Spinal cord (tissue), 10 donors: ENCODE measurements around the gene BSN. TPM values are rescaled to one million over a fixed set of nuclear protein-coding genes. Genes with fewer than 3 reads are reported as not detected.

Experiments
- DNase-seq, 6 donors: peaks; one replicate each; pipeline versions ENCODE4 v3.0.0 to v3.0.0-alpha.2; 2013 to 2015; ENCODE audit warnings: low spot score in 6 of 6, low read depth in 4 of 6
- H3K27ac ChIP-seq: one replicate; pipeline ENCODE4 v1.5.1; 2013; ENCODE audit warnings: low read depth, low read length, control low read depth
- H3K27me3 ChIP-seq: one replicate; pipeline ENCODE4 v1.6.1; 2013; ENCODE audit warnings: low read length; ENCODE audit not compliant: control insufficient read depth, insufficient read depth
- H3K36me3 ChIP-seq: one replicate; pipeline ENCODE4 v1.6.1; 2013; ENCODE audit warnings: low read length; ENCODE audit not compliant: control insufficient read depth, insufficient read depth
- H3K4me1 ChIP-seq: one replicate; pipeline ENCODE4 v1.6.1; 2013; ENCODE audit warnings: low read length; ENCODE audit not compliant: control insufficient read depth, insufficient read depth
- H3K4me3 ChIP-seq: one replicate; pipeline ENCODE4 v1.5.1; 2013; ENCODE audit warnings: low read depth, low read length, control low read depth
- H3K9me3 ChIP-seq: one replicate; pipeline ENCODE4 v1.6.1; 2013; ENCODE audit warnings: low read length; ENCODE audit not compliant: control insufficient read depth, insufficient read depth
- WGBS: methylation state at CpG from one replicate; pipeline ENCODE4 v1.1.5; 2013; ENCODE audit warnings: missing lambda C conversion rate; ENCODE audit not compliant: insufficient coverage; 5-methylcytosine and 5-hydroxymethylcytosine counted together
- polyA plus RNA-seq, 2 donors: library from polyadenylated mRNA; unstranded; fragments of 120-200 nt; gene quantifications; one replicate each; pipeline ENCODE4 v1.2.1, GENCODE V29; 2013; ENCODE audit not compliant: insufficient read length in 2 of 2
- total RNA-seq, 2 donors: library from RNA; depleted of rRNA in 1 of 2; stranded (reverse); fragments of 120-200 nt in 1 of 2; fragments of >200 nt in 1 of 2; gene quantifications; one replicate each; pipeline versions ENCODE4 v1.2.3 to v1.2.4, GENCODE V29; 2013 to 2014
- donor health status: healthy.

Gene BSN
- total and polyA plus RNA-seq, 4 donors, result 6.9 to 19.4 (median 16.1) TPM

GRCh38 chr3:49655731-49656285 lies 101.5 kb downstream of the BSN start:
- peaks cover 20% of the 10 kb centered on the region for H3K4me1 ChIP-seq
- H3K4me3 ChIP-seq, result no peak overlapping the region
- no peak for DNase-seq
- WGBS, result 95% methylated on average over 19 of the region's 19 CpGs
- no peak overlapping the region for H3K27ac ChIP-seq
- H3K9me3 ChIP-seq, result no peaks in the 10 kb centered on the region
- no peaks in the 10 kb centered on the region for H3K27me3 ChIP-seq
- peaks cover 91% of the 10 kb centered on the region for H3K36me3 ChIP-seq

GRCh38 chr3:49656541-49657112 lies 102.3 kb downstream of the BSN start:
- no peak for DNase-seq
- Histone ChIP-seq H3K9me3 (no peaks in the 10 kb centered on the region), H3K4me1 (peaks cover 20% of the 10 kb centered on the region), H3K4me3 (no peak overlapping the region), H3K27me3 (no peaks in the 10 kb centered on the region), H3K27ac (no peak overlapping the region), H3K36me3 (peaks cover 91% of the 10 kb centered on the region)
- 66% methylated on average over 18 of the region's 18 CpGs for WGBS

- peaks cover 20% of the 10 kb centered on the region for H3K4me1 ChIP-seq
- 94% methylated on average over 36 of the region's 36 CpGs for WGBS
- no peak overlapping the region for H3K27ac ChIP-seq
- H3K27me3 ChIP-seq, result no peaks in the 10 kb centered on the region
- H3K36me3 ChIP-seq, result peaks cover 90% of the 10 kb centered on the region
- no peak overlapping the region for H3K4me3 ChIP-seq
- DNase-seq, result no peak
- no peaks in the 10 kb centered on the region for H3K9me3 ChIP-seq
These were observed 103.1 kb downstream of the BSN start for GRCh38 chr3:49657208-49657915.

- Histone ChIP-seq H3K9me3 (no peaks in the 10 kb centered on the region), H3K4me3 (no peak overlapping the region), H3K36me3 (peaks cover 90% of the 10 kb centered on the region), H3K27me3 (no peaks in the 10 kb centered on the region), H3K27ac (no peak overlapping the region), H3K4me1 (peaks cover 20% of the 10 kb centered on the region)
- WGBS, result 42% methylated on average over 1 of the region's 2 CpGs
- peak in 5 of 6 donors; percentile 35 to 69 (median 35) for DNase-seq
These were observed 104.4 kb downstream of the BSN start for GRCh38 chr3:49658711-49659110.

- 86% methylated on average over 4 of the region's 4 CpGs for WGBS
- peaks cover 26% of the 10 kb centered on the region for H3K4me1 ChIP-seq
- H3K9me3 ChIP-seq, result no peaks in the 10 kb centered on the region
- no peaks in the 10 kb centered on the region for H3K27me3 ChIP-seq
- DNase-seq, result no peak
- H3K27ac ChIP-seq, result no peak overlapping the region
- no peak overlapping the region for H3K4me3 ChIP-seq
- peaks cover 90% of the 10 kb centered on the region for H3K36me3 ChIP-seq
These were observed 105.5 kb downstream of the BSN start for GRCh38 chr3:49659756-49660155.

- Histone ChIP-seq H3K27me3 (no peaks in the 10 kb centered on the region), H3K36me3 (peaks cover 88% of the 10 kb centered on the region), H3K4me1 (peaks cover 32% of the 10 kb centered on the region), H3K27ac (no peak overlapping the region), H3K4me3 (no peak overlapping the region), H3K9me3 (no peaks in the 10 kb centered on the region)
- DNase-seq, result no peak
- 92% methylated on average over 14 of the region's 14 CpGs for WGBS
These were observed 107.0 kb downstream of the BSN start for GRCh38 chr3:49661281-49661680.

- DNase-seq, result no peak
- 89% methylated on average over 22 of the region's 22 CpGs for WGBS
- Histone ChIP-seq H3K4me1 (peaks cover 37% of the 10 kb centered on the region), H3K27me3 (no peaks in the 10 kb centered on the region), H3K36me3 (peaks cover 85% of the 10 kb centered on the region), H3K27ac (no peak overlapping the region), H3K9me3 (no peaks in the 10 kb centered on the region), H3K4me3 (no peak overlapping the region)
These were observed 107.7 kb downstream of the BSN start for GRCh38 chr3:49662021-49662420.

- Histone ChIP-seq H3K27ac (no peak overlapping the region), H3K27me3 (no peaks in the 10 kb centered on the region), H3K4me3 (no peak overlapping the region), H3K9me3 (no peaks in the 10 kb centered on the region), H3K36me3 (peaks cover 84% of the 10 kb centered on the region), H3K4me1 (peaks cover 36% of the 10 kb centered on the region)
- no peak for DNase-seq
- WGBS, result 94% methylated on average over 31 of the region's 34 CpGs
These were observed 108.6 kb downstream of the BSN start for GRCh38 chr3:49662720-49663413.

- 100% methylated on average over 1 of the region's 1 CpG for WGBS
- peaks cover 85% of the 10 kb centered on the region for H3K36me3 ChIP-seq
These were observed 109.6 kb downstream of the BSN start for GRCh38 chr3:49663831-49664230.

More at GRCh38 chr3:49663831-49664230, 109.6 kb downstream of the BSN start:
- peaks cover 34% of the 10 kb centered on the region for H3K4me1 ChIP-seq
- H3K27me3 ChIP-seq, result no peaks in the 10 kb centered on the region
- no peak overlapping the region for H3K27ac ChIP-seq
- no peak overlapping the region for H3K4me3 ChIP-seq
- DNase-seq, result no peak
- H3K9me3 ChIP-seq, result no peaks in the 10 kb centered on the region
